ENCODE results near the gene SF3A2. TPM values are rescaled to one million over a fixed set of nuclear protein-coding genes. Genes with fewer than 3 reads are reported as not detected.

Gene SF3A2
- total and polyA plus RNA-seq, 7 donors = 16.9 to 61.3 (median 26.4) TPM

GRCh38 chr19:2252797-2253105, 16.1 kb downstream of the SF3A2 start:
- H3K4me1 ChIP-seq = peaks cover 0 to 42% (median 37%) of the 10 kb centered on the region in 4 donors
- DNase-seq = no peak
- intact Hi-C loops (cut with DNase I) = no loop called here
- peak overlapping the region in 2 of 4 donors; percentile 8 to 9 for H3K4me3 ChIP-seq
- TF ChIP-seq EP300 (IDR thresholded peaks at IDR 0.05) (no peak), CTCF (IDR thresholded peaks at IDR 0.05) (no peak), POLR2AphosphoS5 (IDR thresholded peaks at IDR 0.05) (no peak), POLR2A (IDR thresholded peaks at IDR 0.05) (no peak)
- no peaks in the 10 kb centered on the region for H3K9me3 ChIP-seq
- peaks cover 0 to 15% (median 8%) of the 10 kb centered on the region in 4 donors for H3K36me3 ChIP-seq
- WGBS, 2 donors = 8% methylated on average over 18 of the region's 18 CpGs
- H3K27me3 ChIP-seq = peaks cover 47 to 54% (median 48%) of the 10 kb centered on the region in 3 donors
- no peak overlapping the region for H3K27ac ChIP-seq

- peaks cover 0 to 42% (median 37%) of the 10 kb centered on the region in 4 donors for H3K4me1 ChIP-seq
- no peak overlapping the region for H3K27ac ChIP-seq
- intact Hi-C loops (cut with DNase I) = no loop called here
- H3K9me3 ChIP-seq = no peaks in the 10 kb centered on the region
- H3K4me3 ChIP-seq = peak overlapping the region in 2 of 4 donors; percentile 8 to 9
- no peak for TF ChIP-seq CTCF (IDR thresholded peaks at IDR 0.05)
- TF ChIP-seq POLR2AphosphoS5 (IDR thresholded peaks at IDR 0.05) = no peak
- no peak for TF ChIP-seq POLR2A (IDR thresholded peaks at IDR 0.05)
- TF ChIP-seq EP300 (IDR thresholded peaks at IDR 0.05) = no peak
- WGBS, 2 donors = 5 to 6% methylated on average over 77 of the region's 77 CpGs
- H3K36me3 ChIP-seq = peaks cover 0 to 9% (median 2%) of the 10 kb centered on the region in 4 donors
- peaks cover 47 to 54% (median 48%) of the 10 kb centered on the region in 3 donors for H3K27me3 ChIP-seq
- no peak for DNase-seq
Observed at GRCh38 chr19:2253106-2254063, 16.8 kb downstream of the SF3A2 start.

DNA sequence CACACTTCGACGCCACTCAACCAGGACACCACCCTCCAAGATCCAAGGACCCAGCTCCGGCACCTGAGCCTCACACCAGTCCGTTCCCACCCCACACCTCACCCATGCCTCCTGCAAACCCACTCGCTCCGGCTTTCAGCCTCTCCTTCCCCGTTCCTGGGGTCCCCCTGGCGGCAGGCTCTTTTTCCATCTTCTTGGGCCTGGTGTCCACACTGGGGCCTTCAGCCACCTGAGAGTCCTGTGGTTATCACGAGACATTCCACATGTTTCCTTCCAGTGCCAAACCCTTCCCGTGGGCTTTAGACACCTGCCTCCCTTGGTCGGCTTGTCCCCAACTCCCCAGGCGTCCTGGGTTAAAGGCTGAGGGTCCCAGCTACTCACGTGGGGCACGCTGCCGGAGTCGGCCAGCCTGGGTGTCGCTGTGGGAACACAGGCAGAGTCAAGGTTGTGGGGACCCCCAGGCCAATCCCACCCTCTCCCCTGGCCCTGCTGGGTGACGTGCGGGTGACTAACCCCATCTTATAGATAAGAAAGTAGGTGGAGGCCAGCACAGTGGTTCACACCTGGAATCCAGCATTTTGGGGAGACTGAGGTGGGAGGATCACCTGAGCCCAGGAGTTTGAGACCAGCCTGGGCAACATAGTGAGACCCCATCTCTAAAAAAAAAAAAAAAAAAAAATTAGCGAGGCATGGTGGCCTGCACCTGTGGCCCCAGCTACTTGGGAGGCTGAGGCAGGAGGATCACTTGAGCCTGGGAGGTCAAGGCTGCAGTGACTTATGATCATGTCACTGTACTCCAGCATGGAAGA, 17.6 kb downstream of the SF3A2 start:
- Histone ChIP-seq H3K27ac (no peak overlapping the region), H3K4me1 (peaks cover 0 to 42% (median 37%) of the 10 kb centered on the region in 4 donors), H3K27me3 (peaks cover 47 to 51% (median 48%) of the 10 kb centered on the region in 3 donors), H3K9me3 (no peaks in the 10 kb centered on the region), H3K4me3 (no peak overlapping the region), H3K36me3 (peaks cover 0 to 1% (median 0%) of the 10 kb centered on the region in 4 donors)
- no peak for TF ChIP-seq POLR2A (IDR thresholded peaks at IDR 0.05)
- TF ChIP-seq EP300 (IDR thresholded peaks at IDR 0.05) = no peak
- no peak for TF ChIP-seq CTCF (IDR thresholded peaks at IDR 0.05)
- TF ChIP-seq POLR2AphosphoS5 (IDR thresholded peaks at IDR 0.05) = no peak
- intact Hi-C loops (cut with DNase I) = no loop called here
- 61 to 75% methylated on average over 20 of the region's 20 CpGs for WGBS, 2 donors
- no peak for DNase-seq

- DNase-seq = no peak
- intact Hi-C loops (cut with DNase I) = no loop called here
- no peak overlapping the region for H3K27ac ChIP-seq
- TF ChIP-seq EP300 (IDR thresholded peaks at IDR 0.05) = no peak
- no peak for TF ChIP-seq CTCF (IDR thresholded peaks at IDR 0.05)
- TF ChIP-seq POLR2A (IDR thresholded peaks at IDR 0.05) = no peak
- TF ChIP-seq POLR2AphosphoS5 (IDR thresholded peaks at IDR 0.05) = no peak
- H3K4me1 ChIP-seq = peaks cover 0 to 37% (median 35%) of the 10 kb centered on the region in 4 donors
- no peaks in the 10 kb centered on the region for H3K36me3 ChIP-seq
- no peak overlapping the region for H3K4me3 ChIP-seq
- peaks cover 37 to 41% (median 40%) of the 10 kb centered on the region in 3 donors for H3K27me3 ChIP-seq
- no peaks in the 10 kb centered on the region for H3K9me3 ChIP-seq
- 91 to 93% methylated on average over 16 of the region's 16 CpGs for WGBS, 2 donors
Observed at GRCh38 chr19:2255112-2255845, 18.7 kb downstream of the SF3A2 start.

Data from sigmoid colon (tissue), 7 donors.